T-cell (primary cell): ENCODE measurements around the gene DSCAM. TPM values are rescaled to one million over a fixed set of nuclear protein-coding genes. Genes with fewer than 3 reads are reported as not detected.

Experiments used
- ATAC-seq, 4 experiments: fragments of 200-7000 bp in 3 of 4; fragments of 150-1000 bp in 1 of 4; cut with Tn5 transposase; replicated peaks in 1 of 4; 1 replicate in 3 of 4; 2 replicates in 1 of 4; pipeline ENCODE4 v1.10.0; 2021; ENCODE audit warnings: moderate library complexity in 3 of 4, mild to moderate bottlenecking in 2 of 4, moderate number of reproducible peaks in 1 of 4
- CTCF ChIA-PET, 2 donors: fragments of 300-600 bp; sonication (Branson Sonifier 250); formaldehyde crosslinking; loops; one replicate each; lab custom pipeline; 2022; ENCODE audit warnings: antibody characterized with exemption in 2 of 2; lab: Charles Lee
- POLR2A ChIA-PET, 2 donors: fragments of 300-600 bp; sonication (Branson Sonifier 250); formaldehyde crosslinking; loops; one replicate each; lab custom pipeline; 2022; ENCODE audit warnings: antibody characterized with exemption in 2 of 2; lab: Charles Lee
- DNase-seq, 35 experiments: peaks; one replicate each; pipeline versions ENCODE4 v3.0.0 to v3.0.0-alpha.2; 2013 to 2023
- H3K27ac ChIP-seq: one replicate; pipeline ENCODE4 v1.5.1; 2013; ENCODE audit warnings: low read length
- H3K27me3 ChIP-seq, 2 experiments: replicated peaks in 1 of 2; 1 replicate in 1 of 2; 2 replicates in 1 of 2; pipeline versions ENCODE4 v1.6.1 to v1.7.0; 2013; ENCODE audit warnings: low read length in 1 of 2, mixed read lengths in 1 of 2; ENCODE audit not compliant: control insufficient read depth in 2 of 2, insufficient read depth in 2 of 2; ENCODE audit errors: extremely low read depth in 1 of 2
- H3K36me3 ChIP-seq, 2 donors: 1 replicate in 1 of 2; 2 replicates in 1 of 2; pipeline versions ENCODE4 v1.6.1 to v1.7.0; 2013; ENCODE audit warnings: low read length in 1 of 2; ENCODE audit not compliant: control insufficient read depth in 2 of 2, insufficient read depth in 1 of 2; ENCODE audit errors: extremely low read depth in 1 of 2
- H3K4me1 ChIP-seq, 2 experiments: 1 replicate in 1 of 2; 2 replicates in 1 of 2; pipeline versions ENCODE4 v1.6.1 to v1.7.0; 2013; ENCODE audit warnings: low read length in 2 of 2, mixed read lengths in 1 of 2; ENCODE audit not compliant: insufficient read depth in 2 of 2, control insufficient read depth in 1 of 2; ENCODE audit errors: extremely low read depth in 1 of 2
- H3K4me3 ChIP-seq, 2 donors: 1 replicate in 1 of 2; 2 replicates in 1 of 2; pipeline versions ENCODE4 v1.5.1 to v1.7.0; 2013; ENCODE audit warnings: mild to moderate bottlenecking in 2 of 2, low read length in 1 of 2, moderate library complexity in 1 of 2; ENCODE audit not compliant: control insufficient read depth in 1 of 2; ENCODE audit errors: extremely low read depth in 1 of 2
- H3K9me3 ChIP-seq: 2 replicates; pipeline ENCODE4 v1.7.0; 2013
- H3K27ac Mint-ChIP-seq, 2 donors: one replicate each; pipeline ENCODE4 v1.8.0; 2020 to 2021; ENCODE audit warnings: mild to moderate bottlenecking in 2 of 2, mixed read lengths in 2 of 2
- H3K27me3 Mint-ChIP-seq, 2 donors: one replicate each; pipeline ENCODE4 v1.8.0; 2021 to 2022; ENCODE audit warnings: mixed read lengths in 2 of 2
- H3K36me3 Mint-ChIP-seq: one replicate; pipeline ENCODE4 v1.8.0; 2021; ENCODE audit warnings: mixed read lengths
- H3K4me1 Mint-ChIP-seq, 3 donors: one replicate each; pipeline ENCODE4 v1.8.0; 2020 to 2022; ENCODE audit warnings: mixed read lengths in 3 of 3, mild to moderate bottlenecking in 1 of 3
- H3K4me3 Mint-ChIP-seq, 3 donors: one replicate each; pipeline ENCODE4 v1.8.0; 2020 to 2022; ENCODE audit warnings: mild to moderate bottlenecking in 3 of 3, mixed read lengths in 3 of 3, moderate library complexity in 3 of 3
- H3K9me3 Mint-ChIP-seq, 3 donors: one replicate each; pipeline ENCODE4 v1.8.0; 2020 to 2022; ENCODE audit warnings: mixed read lengths in 3 of 3
- WGBS: methylation state at CpG from one replicate; pipeline ENCODE4 v1.1.5; 2013; ENCODE audit warnings: missing lambda C conversion rate; ENCODE audit not compliant: insufficient coverage; 5-methylcytosine and 5-hydroxymethylcytosine counted together
- total RNA-seq, 35 experiments: library from RNA in 6 of 35; stranded (reverse) in 6 of 35; fragments of 120-200 nt in 1 of 35; gene quantifications; one replicate each; pipeline versions ENCODE4 v1.2.1 to v1.2.4 and lab custom pipeline; 2013 to 2026

The DSCAM gene
- total RNA-seq, 5 donors from 2014 or later (not counting 1 experiment from before 2014, with no cell fraction given), result not detected

DNA sequence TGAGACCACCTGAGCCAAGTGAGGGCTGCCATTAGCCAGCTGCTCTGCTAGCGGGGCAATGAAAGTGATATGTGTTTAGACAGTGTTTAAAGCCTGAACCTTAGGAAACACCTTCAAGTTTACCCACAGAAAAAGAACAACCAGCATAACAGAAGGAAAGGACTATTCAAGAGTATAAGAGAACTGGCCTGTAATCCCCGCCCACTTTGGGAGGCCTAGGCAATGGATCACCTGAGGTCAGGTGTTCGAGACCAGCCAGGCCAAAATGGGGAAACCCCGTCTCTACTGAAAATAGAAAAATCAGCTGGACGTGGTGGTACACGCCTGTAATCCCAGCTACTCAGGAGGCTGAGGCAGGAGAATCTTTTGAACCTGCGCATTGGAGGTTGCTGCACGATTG lies 830.3 kb downstream of the DSCAM start:
- H3K27ac Mint-ChIP-seq, result no peak overlapping the region
- CTCF ChIA-PET, result no interaction called here
- POLR2A ChIA-PET, result no interaction called here

DNA sequence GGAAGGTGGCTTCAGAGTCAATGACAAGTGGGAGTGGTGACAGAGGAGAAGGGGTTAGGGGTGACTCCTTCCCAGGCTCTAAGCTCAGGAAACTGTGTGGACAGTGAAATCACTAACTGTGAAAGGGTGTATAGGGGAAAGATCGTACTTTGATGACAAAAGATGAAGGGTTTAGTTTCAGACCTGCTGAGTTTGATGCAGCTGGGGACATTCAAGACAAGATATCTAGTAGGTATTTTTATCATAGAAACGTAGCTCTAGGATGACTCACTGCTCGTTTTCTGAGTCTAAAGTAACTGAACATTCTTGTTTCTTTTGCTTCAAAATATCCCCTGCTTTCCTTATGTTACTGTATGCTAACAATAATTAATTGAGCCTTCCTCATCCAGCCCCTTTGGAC lies 830.7 kb downstream of the DSCAM start:
- no peak overlapping the region for H3K4me3 ChIP-seq
- no peaks in the 10 kb centered on the region for H3K27me3 ChIP-seq
- CTCF ChIA-PET, result no interaction called here
- Mint-ChIP-seq H3K27me3 (no peaks in the 10 kb centered on the region), H3K4me1 (no peaks in the 10 kb centered on the region), H3K9me3 (peaks cover 3 to 20% (median 11%) of the 10 kb centered on the region in 3 donors), H3K27ac (no peak overlapping the region), H3K4me3 (no peak overlapping the region), H3K36me3 (no peaks in the 10 kb centered on the region)
- no peaks in the 10 kb centered on the region for H3K9me3 ChIP-seq
- 63% methylated on average over 1 of the region's 3 CpGs for WGBS
- H3K27ac ChIP-seq, result no peak overlapping the region
- POLR2A ChIA-PET, result no interaction called here
- ATAC-seq (no peak), DNase-seq (no peak)
- H3K4me1 ChIP-seq, result no peaks in the 10 kb centered on the region
- no peaks in the 10 kb centered on the region for H3K36me3 ChIP-seq

More for the DNA sequence above, 830.3 kb downstream of the DSCAM start:
- H3K27ac ChIP-seq, result no peak overlapping the region
- no peaks in the 10 kb centered on the region for H3K36me3 ChIP-seq
- no peaks in the 10 kb centered on the region for H3K9me3 ChIP-seq
- H3K4me1 ChIP-seq, result no peaks in the 10 kb centered on the region
- no peak for ATAC-seq
- Mint-ChIP-seq H3K4me1 (no peaks in the 10 kb centered on the region), H3K27me3 (no peaks in the 10 kb centered on the region), H3K4me3 (no peak overlapping the region), H3K9me3 (peaks cover 3 to 16% (median 11%) of the 10 kb centered on the region in 3 donors), H3K36me3 (no peaks in the 10 kb centered on the region)
- WGBS, result 93% methylated on average over 4 of the region's 8 CpGs
- no peak overlapping the region for H3K4me3 ChIP-seq
- H3K27me3 ChIP-seq, result no peaks in the 10 kb centered on the region
- no peak for DNase-seq

DNA sequence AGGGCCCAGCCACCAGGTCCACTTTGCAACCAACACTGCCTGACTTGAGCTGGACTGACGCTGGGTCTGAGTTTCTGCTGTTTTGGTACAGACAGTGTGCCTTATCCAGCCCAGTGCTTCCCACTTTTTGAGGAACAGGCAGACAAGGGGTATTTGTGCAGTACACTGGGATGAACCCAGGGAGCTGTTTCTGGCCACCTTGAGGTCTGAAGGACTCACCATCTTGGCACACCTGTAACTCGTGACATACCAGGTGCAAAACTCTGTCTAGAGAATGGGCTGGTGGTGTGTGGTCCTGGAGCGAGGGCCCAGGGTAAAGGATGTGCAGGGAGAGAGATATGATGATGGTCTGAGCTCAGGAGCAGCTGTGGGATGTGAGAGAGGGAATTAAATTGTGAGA lies 831.1 kb downstream of the DSCAM start:
- DNase-seq, result no peak
- ChIA-PET POLR2A (no interaction called here), CTCF (no interaction called here)
- Mint-ChIP-seq H3K4me1 (no peaks in the 10 kb centered on the region), H3K4me3 (no peak overlapping the region), H3K27ac (no peak overlapping the region), H3K9me3 (peaks cover 3 to 20% (median 11%) of the 10 kb centered on the region in 3 donors), H3K36me3 (no peaks in the 10 kb centered on the region), H3K27me3 (no peaks in the 10 kb centered on the region)
- Histone ChIP-seq H3K9me3 (no peaks in the 10 kb centered on the region), H3K4me3 (no peak overlapping the region), H3K36me3 (no peaks in the 10 kb centered on the region), H3K4me1 (no peaks in the 10 kb centered on the region), H3K27ac (no peak overlapping the region), H3K27me3 (no peaks in the 10 kb centered on the region)
- no peak for ATAC-seq
- WGBS, result 67% methylated on average over 3 of the region's 3 CpGs

DNA sequence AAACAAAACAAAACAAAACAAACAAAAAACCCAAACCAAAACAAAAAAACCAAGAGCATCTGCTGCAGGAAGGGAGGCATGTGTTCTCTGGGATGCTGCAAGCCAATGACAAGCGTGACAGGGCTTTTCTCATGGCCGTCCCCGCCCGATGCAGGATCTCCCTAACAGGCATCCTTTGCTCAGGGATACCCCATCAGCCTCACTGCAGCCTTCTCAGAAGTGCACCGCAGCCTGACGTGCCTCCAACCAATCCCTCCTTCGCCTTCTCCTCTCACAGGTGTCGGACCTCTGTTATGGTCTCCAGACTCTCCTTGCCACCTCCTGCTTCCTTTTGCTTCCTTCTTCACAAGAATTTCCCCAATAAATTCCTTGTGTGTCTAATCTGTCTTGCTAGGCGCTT lies 832.6 kb downstream of the DSCAM start:
- H3K4me3 Mint-ChIP-seq, result no peak overlapping the region
- CTCF ChIA-PET, result no interaction called here
- H3K27me3 Mint-ChIP-seq, result no peaks in the 10 kb centered on the region

DNA sequence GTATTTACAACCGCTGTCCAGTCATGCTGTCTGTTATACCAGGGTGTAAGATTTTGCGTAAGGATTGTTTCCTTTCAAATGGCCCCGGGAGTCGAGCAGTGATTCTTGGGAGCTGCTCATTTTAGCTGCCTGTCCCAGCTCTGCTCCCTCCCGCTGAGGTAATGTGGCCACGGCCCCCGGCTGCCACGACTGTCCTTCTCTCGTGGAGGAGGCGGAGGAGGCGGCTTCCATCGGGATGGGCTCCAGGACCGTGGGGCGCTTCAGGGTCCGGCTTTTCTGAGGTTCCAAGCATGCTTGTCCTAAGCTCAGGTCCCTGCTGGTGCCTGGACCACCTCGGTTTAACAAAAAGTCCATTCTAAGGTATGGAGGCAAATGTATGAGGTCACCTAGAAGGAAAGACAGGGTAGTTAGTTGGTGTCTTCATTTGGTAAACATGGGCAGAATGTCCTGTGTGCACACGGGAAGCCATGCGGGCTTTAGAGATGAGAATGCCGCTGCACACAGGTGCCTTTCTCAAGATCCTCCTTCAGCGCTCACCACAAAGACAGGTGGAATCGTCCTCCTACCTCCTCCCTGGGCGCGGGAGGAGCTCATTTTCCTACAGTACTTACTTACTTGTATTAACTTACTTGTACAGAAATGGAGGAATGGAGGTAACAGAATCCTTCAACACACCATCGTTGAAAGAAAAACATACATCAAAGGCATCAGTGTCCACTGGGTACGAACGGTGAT lies 833.8 kb downstream of the DSCAM start:
- H3K4me3 Mint-ChIP-seq, result no peak overlapping the region
- no peaks in the 10 kb centered on the region for H3K27me3 Mint-ChIP-seq
- no peak for ATAC-seq
- CTCF ChIA-PET, result no interaction called here
- POLR2A ChIA-PET, result no interaction called here
- H3K27me3 ChIP-seq, result no peaks in the 10 kb centered on the region
- H3K4me3 ChIP-seq, result no peak overlapping the region
- DNase-seq, result no peak
- no peaks in the 10 kb centered on the region for H3K36me3 ChIP-seq
- H3K36me3 Mint-ChIP-seq, result no peaks in the 10 kb centered on the region
- no peaks in the 10 kb centered on the region for H3K4me1 ChIP-seq
- H3K27ac ChIP-seq, result no peak overlapping the region
- no peaks in the 10 kb centered on the region for H3K4me1 Mint-ChIP-seq
- no peaks in the 10 kb centered on the region for H3K9me3 ChIP-seq
- H3K27ac Mint-ChIP-seq, result no peak overlapping the region
- H3K9me3 Mint-ChIP-seq, result peaks cover 0 to 14% (median 7%) of the 10 kb centered on the region in 3 donors
- WGBS, result 88% methylated on average over 19 of the region's 26 CpGs

More for the DNA sequence above, 832.6 kb downstream of the DSCAM start:
- H3K27me3 ChIP-seq, result no peaks in the 10 kb centered on the region
- no peaks in the 10 kb centered on the region for H3K4me1 ChIP-seq
- Mint-ChIP-seq H3K9me3 (peaks cover 0 to 14% (median 6%) of the 10 kb centered on the region in 3 donors), H3K4me1 (no peaks in the 10 kb centered on the region), H3K27ac (no peak overlapping the region), H3K36me3 (no peaks in the 10 kb centered on the region)
- no peaks in the 10 kb centered on the region for H3K9me3 ChIP-seq
- no peak overlapping the region for H3K4me3 ChIP-seq
- ATAC-seq (no peak), DNase-seq (no peak)
- POLR2A ChIA-PET, result no interaction called here
- WGBS, result 92% methylated on average over 9 of the region's 9 CpGs
- H3K36me3 ChIP-seq, result no peaks in the 10 kb centered on the region
- no peak overlapping the region for H3K27ac ChIP-seq

DNA sequence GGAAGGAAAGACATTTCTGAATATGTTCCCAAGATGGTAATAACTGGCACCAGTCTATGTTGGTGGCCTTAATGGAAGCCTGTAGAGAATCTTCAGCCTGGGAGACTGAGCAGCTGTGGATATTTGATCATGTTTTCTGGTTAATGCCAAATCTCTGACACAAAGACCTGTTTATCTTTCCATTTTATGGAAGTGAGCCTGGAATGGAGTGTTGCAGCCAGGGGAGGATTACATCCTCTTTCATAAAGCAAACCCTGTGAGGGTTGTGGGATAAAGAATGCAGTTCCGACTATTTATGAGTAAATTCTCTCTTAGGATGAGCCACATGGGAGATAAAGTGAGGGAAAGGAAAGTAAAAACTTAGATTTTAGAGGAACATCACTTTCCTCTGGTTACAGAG lies 835.6 kb downstream of the DSCAM start:
- Mint-ChIP-seq H3K36me3 (no peaks in the 10 kb centered on the region), H3K4me1 (no peaks in the 10 kb centered on the region), H3K9me3 (peaks cover 0 to 14% (median 8%) of the 10 kb centered on the region in 3 donors), H3K27me3 (no peaks in the 10 kb centered on the region), H3K27ac (no peak overlapping the region), H3K4me3 (no peak overlapping the region)
- ATAC-seq (no peak), DNase-seq (no peak)
- POLR2A ChIA-PET, result no interaction called here
- CTCF ChIA-PET, result no interaction called here
- no CpG with 5 or more reads among the region's 1 CpG for WGBS
- no peaks in the 10 kb centered on the region for H3K36me3 ChIP-seq
- no peaks in the 10 kb centered on the region for H3K27me3 ChIP-seq
- H3K9me3 ChIP-seq, result no peaks in the 10 kb centered on the region
- H3K4me3 ChIP-seq, result no peak overlapping the region
- H3K27ac ChIP-seq, result no peak overlapping the region
- H3K4me1 ChIP-seq, result no peaks in the 10 kb centered on the region
